Raji (cell line): ENCODE results near the gene SPANXB1.
"Not testable (repeated sequence)": the region's sequence is repeated elsewhere in the genome, so short reads cannot be mapped to it uniquely, and the experiment has no call there.

Experiments used
- POLR2A ChIP-seq: IDR thresholded peaks from 2 replicates; pipeline ENCODE4 v1.6.1; 2011; ENCODE audit warnings: low read depth, low read length, control low read depth; ENCODE audit not compliant: insufficient read depth

Gene SPANXB1, protein sequence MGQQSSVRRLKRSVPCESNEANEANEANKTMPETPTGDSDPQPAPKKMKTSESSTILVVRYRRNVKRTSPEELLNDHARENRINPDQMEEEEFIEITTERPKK

GRCh38 chrX:141002568-141002967 is at the start of gene SPANXB1:
Gene SPANXB1 (plus strand): TSS chrX:141002594. CDS start chrX:141002694, 100 bp downstream.
- TF ChIP-seq POLR2A = not testable (repeated sequence)

- no peak for TF ChIP-seq POLR2A
Measured at GRCh38 chrX:140967036-140967435, 35.4 kb upstream of the SPANXB1 start.

- no peak for TF ChIP-seq POLR2A
Measured at GRCh38 chrX:140971099-140971795, 31.1 kb upstream of the SPANXB1 start.

- TF ChIP-seq POLR2A = no peak
Measured at GRCh38 chrX:140975472-140975871, 26.9 kb upstream of the SPANXB1 start.

DNA sequence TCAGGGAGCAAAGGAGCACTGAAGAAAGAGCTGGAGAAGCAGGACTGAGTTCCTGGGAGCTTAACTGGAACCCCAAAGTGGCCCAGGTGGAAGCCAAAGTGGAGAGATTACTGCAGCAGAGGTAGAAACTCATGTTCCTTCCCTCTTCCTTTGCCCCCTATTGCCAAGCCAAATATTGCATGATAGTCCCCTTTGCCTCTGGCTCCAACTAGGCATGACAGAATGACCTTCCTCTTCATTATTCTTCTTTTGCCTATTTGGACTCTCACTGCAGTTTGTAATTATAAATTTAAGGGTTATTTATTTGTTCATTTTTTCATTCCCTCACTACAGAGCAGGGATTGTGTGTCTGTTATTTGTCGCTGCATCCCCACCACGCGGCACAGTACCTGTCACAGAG is 22.1 kb upstream of the SPANXB1 start:
- TF ChIP-seq POLR2A = no peak

DNA sequence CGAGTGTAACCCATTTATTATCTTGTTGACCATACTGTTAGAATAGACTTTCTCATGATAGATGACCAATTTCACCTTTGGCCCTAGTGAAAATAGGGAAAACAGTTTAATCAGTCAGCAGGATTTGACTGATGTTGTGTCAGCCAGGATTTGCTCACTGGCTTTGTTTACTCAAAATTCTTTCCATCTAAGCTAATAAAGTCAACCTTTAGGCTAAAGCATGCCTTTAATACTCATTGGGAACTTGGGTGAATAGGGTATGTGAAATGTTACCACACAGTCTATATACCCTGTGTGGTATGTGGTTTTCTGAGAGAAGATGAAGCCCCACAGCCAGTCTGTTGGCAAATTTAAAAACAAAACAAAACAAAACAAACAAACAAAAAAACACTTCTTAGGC is 18.7 kb upstream of the SPANXB1 start:
- TF ChIP-seq POLR2A = no peak
